ENCODE measurements around the gene ERC2.

The ERC2 gene

DNA sequence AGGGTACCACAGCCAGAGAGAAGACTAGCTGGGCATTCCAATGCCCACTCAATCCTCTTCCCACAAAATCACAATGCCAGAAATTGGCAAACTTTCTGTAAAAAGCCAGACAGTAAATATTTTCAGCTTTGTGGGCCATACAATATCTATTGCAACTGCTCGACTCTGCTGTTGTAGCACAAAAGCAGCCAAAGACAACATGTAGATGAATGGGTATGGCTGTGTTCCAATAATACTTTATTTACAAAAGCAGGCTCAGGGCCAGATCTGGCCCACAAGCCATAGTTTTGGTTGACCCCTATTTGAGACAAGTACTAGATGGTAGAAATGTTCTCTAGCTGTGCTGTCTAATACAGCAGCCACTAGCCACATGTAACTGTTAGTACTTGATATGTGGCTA, 330.9 kb downstream of the ERC2 start:
- no peak overlapping the region for H3K9ac ChIP-seq (ENCODE audit: low read length)
- H3K4me2 ChIP-seq (ENCODE audit: low read length) = no peak overlapping the region
- H3F3A ChIP-seq (ENCODE audit: insufficient read depth, low read length) = no peaks in the 10 kb centered on the region
- no peaks in the 10 kb centered on the region for H3K9me3 ChIP-seq (ENCODE audit: low read length)
- no peaks in the 10 kb centered on the region for H3K36me3 ChIP-seq (ENCODE audit: insufficient read depth, low read length)
- H3K4me1 ChIP-seq (ENCODE audit: insufficient read depth, low read length, severe bottlenecking) = no peaks in the 10 kb centered on the region
- H4K20me1 ChIP-seq (ENCODE audit: insufficient read depth, low read length) = no peaks in the 10 kb centered on the region
- H3K9me2 ChIP-seq (ENCODE audit: low read depth, low read length) = no peaks in the 10 kb centered on the region
- TF ChIP-seq EZH2 (IDR thresholded peaks at IDR 0.05; ENCODE audit: borderline replicate concordance, low read length) = no peak
- TF ChIP-seq, protein P1, sequence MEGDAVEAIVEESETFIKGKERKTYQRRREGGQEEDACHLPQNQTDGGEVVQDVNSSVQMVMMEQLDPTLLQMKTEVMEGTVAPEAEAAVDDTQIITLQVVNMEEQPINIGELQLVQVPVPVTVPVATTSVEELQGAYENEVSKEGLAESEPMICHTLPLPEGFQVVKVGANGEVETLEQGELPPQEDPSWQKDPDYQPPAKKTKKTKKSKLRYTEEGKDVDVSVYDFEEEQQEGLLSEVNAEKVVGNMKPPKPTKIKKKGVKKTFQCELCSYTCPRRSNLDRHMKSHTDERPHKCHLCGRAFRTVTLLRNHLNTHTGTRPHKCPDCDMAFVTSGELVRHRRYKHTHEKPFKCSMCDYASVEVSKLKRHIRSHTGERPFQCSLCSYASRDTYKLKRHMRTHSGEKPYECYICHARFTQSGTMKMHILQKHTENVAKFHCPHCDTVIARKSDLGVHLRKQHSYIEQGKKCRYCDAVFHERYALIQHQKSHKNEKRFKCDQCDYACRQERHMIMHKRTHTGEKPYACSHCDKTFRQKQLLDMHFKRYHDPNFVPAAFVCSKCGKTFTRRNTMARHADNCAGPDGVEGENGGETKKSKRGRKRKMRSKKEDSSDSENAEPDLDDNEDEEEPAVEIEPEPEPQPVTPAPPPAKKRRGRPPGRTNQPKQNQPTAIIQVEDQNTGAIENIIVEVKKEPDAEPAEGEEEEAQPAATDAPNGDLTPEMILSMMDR (IDR thresholded peaks at IDR 0.05; ENCODE audit: low read length) = no peak
- H3K4me3 ChIP-seq (ENCODE audit: low read depth, low read length, poor library complexity, severe bottlenecking) = no peak overlapping the region
- no peak overlapping the region for H2AFZ ChIP-seq (ENCODE audit: low read length)
- H3K79me2 ChIP-seq (ENCODE audit: insufficient read depth, low read length) = no peaks in the 10 kb centered on the region
- H3K27me3 ChIP-seq (ENCODE audit: insufficient read depth, low read length) = no peaks in the 10 kb centered on the region
- no peak overlapping the region for H3K27ac ChIP-seq (ENCODE audit: low read depth, low read length, poor library complexity, severe bottlenecking)

DNA sequence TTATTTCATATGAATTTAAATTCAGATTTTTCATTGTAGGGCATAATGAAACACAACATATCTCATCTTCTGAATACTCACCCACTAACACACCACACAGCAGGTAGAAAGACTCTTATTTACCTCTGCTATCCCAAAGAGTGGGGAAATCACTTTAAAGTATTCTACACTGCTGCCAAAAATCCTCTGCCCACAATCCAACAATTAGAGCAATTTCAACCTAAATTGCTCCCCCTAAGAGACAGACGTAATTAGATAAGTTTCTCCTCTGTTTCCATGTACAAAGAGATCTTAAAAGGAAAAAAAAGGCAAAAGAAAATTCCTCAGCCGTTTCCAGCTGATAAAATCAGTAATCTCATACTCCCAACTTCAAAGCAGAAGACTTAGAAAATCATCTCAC, 331.8 kb downstream of the ERC2 start:
- no peaks in the 10 kb centered on the region for H3K36me3 ChIP-seq (ENCODE audit: insufficient read depth, low read length)
- TF ChIP-seq EZH2 (IDR thresholded peaks at IDR 0.05; ENCODE audit: borderline replicate concordance, low read length) = no peak
- TF ChIP-seq, protein P1 (IDR thresholded peaks at IDR 0.05; ENCODE audit: low read length) = no peak
- no peaks in the 10 kb centered on the region for H3F3A ChIP-seq (ENCODE audit: insufficient read depth, low read length)
- H3K4me3 ChIP-seq (ENCODE audit: low read depth, low read length, poor library complexity, severe bottlenecking) = no peak overlapping the region
- no peak overlapping the region for H3K9ac ChIP-seq (ENCODE audit: low read length)
- H4K20me1 ChIP-seq (ENCODE audit: insufficient read depth, low read length) = no peaks in the 10 kb centered on the region
- H2AFZ ChIP-seq (ENCODE audit: low read length) = no peak overlapping the region
- no peak overlapping the region for H3K4me2 ChIP-seq (ENCODE audit: low read length)
- no peaks in the 10 kb centered on the region for H3K9me3 ChIP-seq (ENCODE audit: low read length)
- no peaks in the 10 kb centered on the region for H3K9me2 ChIP-seq (ENCODE audit: low read depth, low read length)
- no peaks in the 10 kb centered on the region for H3K27me3 ChIP-seq (ENCODE audit: insufficient read depth, low read length)
- no peaks in the 10 kb centered on the region for H3K4me1 ChIP-seq (ENCODE audit: insufficient read depth, low read length, severe bottlenecking)
- no peaks in the 10 kb centered on the region for H3K79me2 ChIP-seq (ENCODE audit: insufficient read depth, low read length)
- H3K27ac ChIP-seq (ENCODE audit: low read depth, low read length, poor library complexity, severe bottlenecking) = no peak overlapping the region

DNA sequence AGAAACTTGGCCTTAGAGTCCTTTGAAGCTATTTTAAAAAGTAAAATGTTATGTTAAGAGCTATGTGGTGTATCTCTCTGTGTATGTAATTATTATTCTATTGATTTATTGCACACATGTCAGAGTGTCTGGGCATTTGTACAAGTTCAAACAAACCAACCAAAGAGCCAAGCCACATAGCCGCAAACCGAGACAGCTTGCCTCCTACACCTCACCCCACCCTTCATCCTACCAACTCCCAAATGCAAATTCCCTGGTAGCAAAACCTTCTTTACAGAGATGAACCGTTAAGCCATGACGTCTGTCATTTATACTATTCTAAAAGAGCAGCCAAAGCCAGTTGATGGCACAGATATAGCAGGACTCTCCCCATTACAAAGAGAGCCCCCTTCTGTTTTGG, 332.3 kb downstream of the ERC2 start:
- no peaks in the 10 kb centered on the region for H3F3A ChIP-seq (ENCODE audit: insufficient read depth, low read length)
- H3K36me3 ChIP-seq (ENCODE audit: insufficient read depth, low read length) = no peaks in the 10 kb centered on the region
- H2AFZ ChIP-seq (ENCODE audit: low read length) = no peak overlapping the region
- H3K27ac ChIP-seq (ENCODE audit: low read depth, low read length, poor library complexity, severe bottlenecking) = no peak overlapping the region
- no peaks in the 10 kb centered on the region for H3K4me1 ChIP-seq (ENCODE audit: insufficient read depth, low read length, severe bottlenecking)
- no peaks in the 10 kb centered on the region for H3K9me2 ChIP-seq (ENCODE audit: low read depth, low read length)
- no peak overlapping the region for H3K9ac ChIP-seq (ENCODE audit: low read length)
- H4K20me1 ChIP-seq (ENCODE audit: insufficient read depth, low read length) = no peaks in the 10 kb centered on the region
- no peaks in the 10 kb centered on the region for H3K79me2 ChIP-seq (ENCODE audit: insufficient read depth, low read length)
- H3K27me3 ChIP-seq (ENCODE audit: insufficient read depth, low read length) = no peaks in the 10 kb centered on the region
- no peak overlapping the region for H3K4me2 ChIP-seq (ENCODE audit: low read length)
- no peaks in the 10 kb centered on the region for H3K9me3 ChIP-seq (ENCODE audit: low read length)
- TF ChIP-seq, protein P1 (IDR thresholded peaks at IDR 0.05; ENCODE audit: low read length) = no peak
- TF ChIP-seq EZH2 (IDR thresholded peaks at IDR 0.05; ENCODE audit: borderline replicate concordance, low read length) = no peak
- H3K4me3 ChIP-seq (ENCODE audit: low read depth, low read length, poor library complexity, severe bottlenecking) = no peak overlapping the region
